HCT116 (cell line): ENCODE data around the gene EIF3L.

Experiments used
- CEBPB ChIP-seq: IDR thresholded peaks from 2 replicates; pipeline ENCODE4 v1.6.1; 2012; ENCODE audit warnings: low read depth
- CTCF ChIP-seq, 3 experiments: fragments of 200-600 bp in 1 of 3; sonication (generic) in 1 of 3; IDR thresholded peaks in 2 of 3; conservative IDR thresholded peaks in 1 of 3; 2 replicates each; pipeline ENCODE4 v1.5.1; 2012 to 2017; ENCODE audit warnings: low read depth in 2 of 3, low read length in 2 of 3, antibody characterized with exemption in 1 of 3, borderline replicate concordance in 1 of 3, control low read depth in 1 of 3, mild to moderate bottlenecking in 1 of 3, mixed read lengths in 1 of 3, mixed run types in 1 of 3, moderate library complexity in 1 of 3; ENCODE audit not compliant: insufficient read depth in 1 of 3
- ELF1 ChIP-seq: IDR thresholded peaks from 2 replicates; pipeline ENCODE4 v1.6.1; 2012; ENCODE audit warnings: low read depth, borderline replicate concordance
- EZH2 ChIP-seq: fragments of 200-600 bp; sonication (generic); IDR thresholded peaks from 2 replicates; pipeline ENCODE4 v1.6.1; 2017; ENCODE audit warnings: antibody characterized with exemption, mixed run types
- EZH2phosphoT487 ChIP-seq: fragments of 200-600 bp; IDR thresholded peaks from 2 replicates; pipeline ENCODE4 v1.6.1; 2018; ENCODE audit warnings: antibody characterized with exemption, borderline replicate concordance
- MAX ChIP-seq: IDR thresholded peaks from 2 replicates; pipeline ENCODE4 v1.6.1; 2012
- POLR2A ChIP-seq: IDR thresholded peaks from 2 replicates; pipeline ENCODE4 v1.7.0; 2011; ENCODE audit warnings: borderline replicate concordance; ENCODE audit not compliant: insufficient read depth, insufficient read length; ENCODE audit errors: extremely low read depth
- POLR2AphosphoS5 ChIP-seq: IDR thresholded peaks from 2 replicates; pipeline ENCODE4 v1.6.1; 2011; ENCODE audit warnings: mild to moderate bottlenecking, low read depth, low read length, moderate library complexity
- RAD21 ChIP-seq: IDR thresholded peaks from 2 replicates; pipeline ENCODE4 v1.6.1; 2012; ENCODE audit warnings: low read depth, mild to moderate bottlenecking
- SIN3A ChIP-seq: IDR thresholded peaks from 2 replicates; pipeline ENCODE4 v1.6.1; 2012; ENCODE audit warnings: low read depth
- YY1 ChIP-seq: IDR thresholded peaks from 2 replicates; pipeline ENCODE4 v1.6.1; 2011; ENCODE audit warnings: low read length, low read depth, moderate library complexity, mild to moderate bottlenecking; ENCODE audit not compliant: insufficient replicate concordance; ENCODE audit errors: extremely low read depth
- ZNF274 ChIP-seq: fragments of 200-500 bp; sonication (Bioruptor generic); IDR thresholded peaks from 2 replicates; pipeline ENCODE4 v1.6.1; 2014; ENCODE audit warnings: mild to moderate bottlenecking, low read depth, low read length, inconsistent platforms

- TF ChIP-seq SIN3A, result no peak
- no peak for TF ChIP-seq CTCF (IDR thresholded peaks at IDR 0.05 in 2 of 3, conservative IDR thresholded peaks at IDR 0.05 in 1 of 3; ENCODE audit: borderline replicate concordance in 1 of 3, insufficient read depth in 1 of 3, low read depth in 2 of 3, low read length in 2 of 3)
- TF ChIP-seq RAD21, result no peak
- no peak for TF ChIP-seq ZNF274
- no peak for TF ChIP-seq POLR2AphosphoS5
- TF ChIP-seq MAX, result no peak
- TF ChIP-seq POLR2A, result no peak
- TF ChIP-seq YY1, result no peak
- TF ChIP-seq CEBPB, result no peak
- TF ChIP-seq EZH2, result no peak
- TF ChIP-seq EZH2phosphoT487, result no peak
- TF ChIP-seq ELF1, result no peak
These were observed 60.5 kb downstream of the EIF3L start for GRCh38 chr22:37909766-37910165.
